H9 (cell line): Measurements from ENCODE around the gene TRO. TPM values are rescaled to one million over a fixed set of nuclear protein-coding genes. Genes with fewer than 3 reads are reported as not detected.

Source experiments
- DNase-seq: peaks from one replicate; pipeline ENCODE4 v3.0.0-alpha.2; 2017
- H2AFZ ChIP-seq: one replicate; pipeline ENCODE4 v1.6.1; 2013; ENCODE audit warnings: mild to moderate bottlenecking, low read length, control low read depth, moderate library complexity
- H2AK5ac ChIP-seq: 2 replicates; pipeline ENCODE4 v1.6.1; 2013; ENCODE audit warnings: low read length, control low read depth, mixed read lengths; ENCODE audit not compliant: insufficient read length
- H2BK120ac ChIP-seq: one replicate; pipeline ENCODE4 v1.6.1; 2013; ENCODE audit warnings: low read depth, mild to moderate bottlenecking, low read length, control low read depth, inconsistent platforms; ENCODE audit not compliant: poor library complexity, severe bottlenecking
- H2BK12ac ChIP-seq: 2 replicates; pipeline ENCODE4 v1.6.1; 2013; ENCODE audit warnings: low read length, control low read depth, mixed read lengths, low read depth; ENCODE audit not compliant: insufficient read length
- H2BK15ac ChIP-seq: 2 replicates; pipeline ENCODE4 v1.6.1; 2013; ENCODE audit warnings: low read depth, low read length, control low read depth
- H2BK20ac ChIP-seq: one replicate; pipeline ENCODE4 v1.6.1; 2013; ENCODE audit warnings: low read depth, mild to moderate bottlenecking, low read length, control low read depth, inconsistent platforms; ENCODE audit not compliant: poor library complexity, severe bottlenecking
- H2BK5ac ChIP-seq: 2 replicates; pipeline ENCODE4 v1.6.1; 2013; ENCODE audit warnings: low read length, control low read depth, mixed read lengths; ENCODE audit not compliant: insufficient read length
- H3K14ac ChIP-seq: 2 replicates; pipeline ENCODE4 v1.6.1; 2013; ENCODE audit warnings: low read length, control low read depth; ENCODE audit not compliant: insufficient read depth
- H3K18ac ChIP-seq: 2 replicates; pipeline ENCODE4 v1.6.1; 2013; ENCODE audit warnings: low read depth, mild to moderate bottlenecking, mixed read lengths, low read length, control low read depth; ENCODE audit not compliant: insufficient read length
- H3K23ac ChIP-seq: 2 replicates; pipeline ENCODE4 v1.6.1; 2013; ENCODE audit warnings: low read length, control low read depth, mixed read lengths, low read depth; ENCODE audit not compliant: insufficient read length
- H3K23me2 ChIP-seq: 2 replicates; pipeline ENCODE4 v1.6.1; 2013; ENCODE audit warnings: low read depth, mild to moderate bottlenecking, mixed read lengths, low read length, control low read depth; ENCODE audit not compliant: insufficient read length, poor library complexity, severe bottlenecking
- H3K27ac ChIP-seq: 2 replicates; pipeline ENCODE4 v1.5.1; 2013; ENCODE audit warnings: low read length, control low read depth, mixed read lengths, low read depth; ENCODE audit not compliant: insufficient read length
- H3K27me3 ChIP-seq: 2 replicates; pipeline ENCODE4 v1.6.1; 2013; ENCODE audit warnings: low read length, control low read depth, inconsistent platforms; ENCODE audit not compliant: insufficient read depth
- H3K4ac ChIP-seq: 2 replicates; pipeline ENCODE4 v1.6.1; 2013; ENCODE audit warnings: low read depth, mild to moderate bottlenecking, control low read depth, inconsistent platforms, low read length, moderate library complexity
- H3K4me1 ChIP-seq: 2 replicates; pipeline ENCODE4 v1.6.1; 2013; ENCODE audit warnings: low read length, control low read depth, inconsistent platforms; ENCODE audit not compliant: insufficient read depth
- H3K4me2 ChIP-seq: 2 replicates; pipeline ENCODE4 v1.6.1; 2013; ENCODE audit warnings: low read length, control low read depth, mixed read lengths; ENCODE audit not compliant: insufficient read length, insufficient read depth
- H3K56ac ChIP-seq: 2 replicates; pipeline ENCODE4 v1.6.1; 2013; ENCODE audit warnings: low read depth, mild to moderate bottlenecking, mixed read lengths, low read length, control low read depth; ENCODE audit not compliant: insufficient read length
- H3K79me1 ChIP-seq: 2 replicates; pipeline ENCODE4 v1.6.1; 2013; ENCODE audit warnings: low read depth, mild to moderate bottlenecking, moderate library complexity, low read length, control low read depth, inconsistent platforms; ENCODE audit not compliant: insufficient read depth, poor library complexity, severe bottlenecking
- H3K79me2 ChIP-seq: 2 replicates; pipeline ENCODE4 v1.6.1; 2013; ENCODE audit warnings: low read length, control low read depth, inconsistent platforms; ENCODE audit not compliant: insufficient read depth
- H3K9ac ChIP-seq: 2 replicates; pipeline ENCODE4 v1.6.1; 2013; ENCODE audit warnings: low read length, control low read depth, mixed read lengths; ENCODE audit not compliant: insufficient read length; ENCODE audit errors: extremely low read depth
- H3K9me3 ChIP-seq: one replicate; pipeline ENCODE4 v1.6.1; 2013; ENCODE audit warnings: low read depth, low read length, inconsistent platforms; ENCODE audit not compliant: control insufficient read depth
- H3T11ph ChIP-seq: one replicate; pipeline ENCODE4 v1.6.1; 2013; ENCODE audit warnings: mild to moderate bottlenecking, low read length, control low read depth, inconsistent platforms
- H4K20me1 ChIP-seq: one replicate; pipeline ENCODE4 v1.6.1; 2013; ENCODE audit not compliant: control insufficient read depth, insufficient read length, insufficient read depth
- H4K5ac ChIP-seq: 2 replicates; pipeline ENCODE4 v1.6.1; 2013; ENCODE audit warnings: low read depth, mild to moderate bottlenecking, mixed read lengths, low read length, control low read depth; ENCODE audit not compliant: insufficient read length
- H4K8ac ChIP-seq: replicated peaks from 2 replicates; pipeline ENCODE4 v1.6.1; 2013; ENCODE audit warnings: low read length, control low read depth, mixed read lengths, low read depth; ENCODE audit not compliant: insufficient read length
- H4K91ac ChIP-seq: 2 replicates; pipeline ENCODE4 v1.6.1; 2013; ENCODE audit warnings: low read depth, mild to moderate bottlenecking, moderate library complexity, mixed read lengths, low read length, control low read depth; ENCODE audit not compliant: insufficient read length
- H3K27ac Mint-ChIP-seq, 3 experiments: 2 replicates in 2 of 3; 3 replicates in 1 of 3; pipeline ENCODE4 v1.8.0; 2020 to 2021; ENCODE audit warnings: mixed read lengths in 3 of 3, mild to moderate bottlenecking in 1 of 3, moderate library complexity in 1 of 3
- H3K27me3 Mint-ChIP-seq: 2 replicates; pipeline ENCODE4 v1.8.0; 2021; ENCODE audit warnings: low read depth, mild to moderate bottlenecking, moderate library complexity, mixed read lengths
- H3K36me3 Mint-ChIP-seq, 3 experiments: 2 replicates in 2 of 3; 3 replicates in 1 of 3; pipeline ENCODE4 v1.8.0; 2020 to 2021; ENCODE audit warnings: low read depth in 3 of 3, mixed read lengths in 3 of 3; ENCODE audit not compliant: insufficient read depth in 1 of 3
- H3K4me1 Mint-ChIP-seq, 2 experiments: 2 replicates each; pipeline ENCODE4 v1.8.0; 2020; ENCODE audit warnings: mixed read lengths in 2 of 2
- H3K4me3 Mint-ChIP-seq, 2 experiments: 2 replicates in 1 of 2; 3 replicates in 1 of 2; pipeline ENCODE4 v1.8.0; 2020 to 2021; ENCODE audit warnings: mild to moderate bottlenecking in 2 of 2, mixed read lengths in 2 of 2, moderate library complexity in 1 of 2
- H3K9me3 Mint-ChIP-seq, 2 experiments: 2 replicates in 1 of 2; 3 replicates in 1 of 2; pipeline ENCODE4 v1.8.0; 2020; ENCODE audit warnings: mild to moderate bottlenecking in 2 of 2, mixed read lengths in 2 of 2, moderate library complexity in 1 of 2
- CTCF ChIP-seq: fragments of 200-600 bp; sonication (generic); conservative IDR thresholded peaks from 3 replicates; pipeline ENCODE4 v1.8.0; 2021; ENCODE audit warnings: antibody characterized with exemption, mild to moderate bottlenecking
- total RNA-seq: library from RNA; stranded (reverse); gene quantifications from 2 replicates; pipeline ENCODE4 v1.2.1, GENCODE V29; 2021

TRO gene
- total RNA-seq, 1 experiment from 2014 or later, result 51.0 TPM

GRCh38 chrX:54978448-54978847 is 57.8 kb downstream of the TRO start:
- Histone ChIP-seq H2BK15ac (no peak overlapping the region), H4K5ac (no peak overlapping the region), H3K23ac (no peak overlapping the region), H3K4me1 (no peaks in the 10 kb centered on the region), H3K14ac (no peak overlapping the region), H4K91ac (no peak overlapping the region), H3K4ac (no peak overlapping the region), H3K23me2 (no peaks in the 10 kb centered on the region), H3K18ac (no peak overlapping the region), H2BK20ac (no peak overlapping the region), H3K27ac (no peak overlapping the region), H3K56ac (no peak overlapping the region), H3K9me3 (peaks cover 16% of the 10 kb centered on the region), H2AK5ac (no peak overlapping the region), H2BK120ac (no peak overlapping the region), H3T11ph (no peak overlapping the region), H4K8ac (no peak overlapping the region), H2BK5ac (no peak overlapping the region), H3K79me1 (no peaks in the 10 kb centered on the region), H3K27me3 (no peaks in the 10 kb centered on the region), H2AFZ (no peak overlapping the region), H3K4me2 (no peak overlapping the region), H3K9ac (no peak overlapping the region), H3K79me2 (no peaks in the 10 kb centered on the region), H4K20me1 (no peaks in the 10 kb centered on the region), H2BK12ac (no peak overlapping the region)
- DNase-seq, result no peak
- Mint-ChIP-seq H3K27me3 (peaks cover 3% of the 10 kb centered on the region), H3K4me1 (no peaks in the 10 kb centered on the region), H3K4me3 (no peak overlapping the region), H3K9me3 (peaks cover 70 to 77% of the 10 kb centered on the region in 2 experiments), H3K36me3 (peaks cover 0 to 2% (median 0%) of the 10 kb centered on the region in 3 experiments; a peak in 1 of 7 replicates), H3K27ac (no peak overlapping the region)
- TF ChIP-seq CTCF, result no peak
